Vagina (tissue), 2 donors: ENCODE measurements around the gene CTNND2.

Experiments
- CTCF ChIP-seq, 3 experiments: fragments of 450-650 bp in 2 of 3; fragments of 200-600 bp in 1 of 3; sonication (generic) in 1 of 3; IDR thresholded peaks; one replicate each; pipeline ENCODE4 v1.5.1; 2017 to 2019; ENCODE audit warnings: antibody characterized with exemption in 3 of 3, mild to moderate bottlenecking in 2 of 3, moderate library complexity in 2 of 3
- POLR2A ChIP-seq, 2 donors: fragments of 450-650 bp; IDR thresholded peaks; one replicate each; pipeline ENCODE4 v1.6.1; 2017; ENCODE audit warnings: antibody characterized with exemption in 2 of 2, mild to moderate bottlenecking in 2 of 2, moderate library complexity in 2 of 2

- no peak for TF ChIP-seq CTCF (IDR thresholded peaks at IDR 0.05)
- TF ChIP-seq POLR2A (IDR thresholded peaks at IDR 0.05): no peak
Measured at GRCh38 chr5:11563822-11564221, 340.4 kb downstream of the CTNND2 start.
